Stomach smooth muscle (tissue), 2 donors: Measurements from ENCODE around the gene HYCC1.
"Not testable (repeated sequence)": the region's sequence is repeated elsewhere in the genome, so short reads cannot be mapped to it uniquely, and the experiment has no call there.

ENCODE experiments used
- H3K27ac ChIP-seq: one replicate; pipeline ENCODE4 v1.7.0; 2013; ENCODE audit warnings: mild to moderate bottlenecking, low read length, inconsistent platforms
- H3K27me3 ChIP-seq, 2 donors: one replicate each; pipeline ENCODE4 v1.7.0; 2013; ENCODE audit warnings: low read length in 2 of 2; ENCODE audit not compliant: insufficient read depth in 2 of 2, control insufficient read depth in 1 of 2
- H3K36me3 ChIP-seq, 2 donors: one replicate each; pipeline ENCODE4 v1.7.0; 2013; ENCODE audit warnings: low read length in 2 of 2; ENCODE audit not compliant: control insufficient read depth in 2 of 2, insufficient read depth in 2 of 2
- H3K4me1 ChIP-seq: one replicate; pipeline ENCODE4 v1.7.0; 2013; ENCODE audit warnings: low read length; ENCODE audit not compliant: control insufficient read depth, insufficient read depth
- H3K4me3 ChIP-seq, 2 donors: one replicate each; pipeline ENCODE4 v1.7.0; 2013; ENCODE audit warnings: low read length in 2 of 2
- H3K9ac ChIP-seq, 2 donors: one replicate each; pipeline ENCODE4 v1.7.0; 2013; ENCODE audit warnings: low read length in 2 of 2, mild to moderate bottlenecking in 1 of 2
- H3K9me3 ChIP-seq, 2 donors: one replicate each; pipeline ENCODE4 v1.7.0; 2013; ENCODE audit warnings: low read length in 2 of 2; ENCODE audit not compliant: control insufficient read depth in 2 of 2
- donor health status: healthy.
- donor health status: Pancreatic carcinoma.

The HYCC1 gene

DNA sequence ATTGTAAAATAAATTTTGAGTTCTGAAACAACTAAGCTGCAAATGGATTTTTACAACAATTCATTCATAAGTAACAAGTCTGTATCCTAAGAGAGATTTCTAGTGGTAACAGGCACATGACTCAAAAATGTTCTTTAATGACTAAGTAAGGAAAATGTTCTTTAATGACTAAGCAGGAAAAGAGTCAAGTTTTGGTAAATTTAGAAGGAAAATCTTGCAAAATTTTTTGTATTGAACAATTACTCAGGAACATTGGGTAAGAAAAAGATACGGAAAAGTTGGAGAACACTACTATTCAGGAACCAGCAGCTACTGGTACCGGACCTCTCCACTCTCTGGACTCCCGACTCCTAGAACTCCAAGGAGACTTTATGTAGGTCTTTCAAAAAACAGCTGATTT is 33.5 kb downstream of the HYCC1 start:
- Histone ChIP-seq H3K36me3 (no peaks in the 10 kb centered on the region), H3K4me1 (no peaks in the 10 kb centered on the region), H3K27me3 (no peaks in the 10 kb centered on the region), H3K4me3 (no peak overlapping the region), H3K9ac (no peak overlapping the region), H3K27ac (no peak overlapping the region), H3K9me3 (no peaks in the 10 kb centered on the region)

DNA sequence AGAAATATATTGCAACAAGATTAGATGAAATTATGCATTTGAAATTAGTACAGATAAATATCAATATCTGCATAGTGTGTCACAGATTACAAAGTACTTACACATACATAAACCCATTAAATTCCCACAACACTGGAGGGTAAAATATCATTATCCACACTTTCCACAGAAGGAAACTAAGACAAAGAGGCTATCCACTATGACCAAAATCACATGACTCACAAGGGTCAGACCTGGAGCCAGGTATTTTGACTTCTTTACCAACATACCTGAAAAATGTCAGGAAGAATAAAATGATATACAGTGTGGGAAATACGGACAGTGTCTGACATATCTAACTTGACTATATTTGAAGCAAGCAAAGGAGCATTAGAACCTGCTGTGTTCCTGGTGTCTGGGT is 34.1 kb downstream of the HYCC1 start:
- no peak overlapping the region for H3K9ac ChIP-seq
- H3K27ac ChIP-seq = no peak overlapping the region
- no peaks in the 10 kb centered on the region for H3K9me3 ChIP-seq
- no peaks in the 10 kb centered on the region for H3K4me1 ChIP-seq
- no peaks in the 10 kb centered on the region for H3K27me3 ChIP-seq
- H3K4me3 ChIP-seq = no peak overlapping the region
- H3K36me3 ChIP-seq = no peaks in the 10 kb centered on the region

DNA sequence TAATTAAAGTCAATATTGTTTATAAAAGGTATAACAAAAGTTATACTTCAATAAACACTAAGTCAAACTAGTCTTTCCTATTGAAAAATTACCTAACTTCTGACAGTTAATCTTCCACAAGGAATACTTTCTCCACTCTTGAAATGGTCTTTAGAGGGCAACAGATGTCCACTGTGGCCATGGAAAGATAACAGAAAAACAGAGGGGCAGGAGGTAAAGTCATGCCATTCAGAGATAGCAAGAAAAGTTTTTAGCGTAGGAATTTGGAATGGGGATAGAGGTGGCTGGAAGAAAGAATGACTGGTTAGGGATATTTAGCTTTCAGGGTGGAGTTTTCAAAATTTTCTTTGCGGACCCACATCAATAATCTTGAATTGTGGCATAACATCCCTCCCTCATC is 34.7 kb downstream of the HYCC1 start:
- Histone ChIP-seq H3K27ac (no peak overlapping the region), H3K4me1 (no peaks in the 10 kb centered on the region), H3K4me3 (no peak overlapping the region), H3K27me3 (no peaks in the 10 kb centered on the region), H3K9me3 (no peaks in the 10 kb centered on the region), H3K36me3 (no peaks in the 10 kb centered on the region), H3K9ac (no peak overlapping the region)

DNA sequence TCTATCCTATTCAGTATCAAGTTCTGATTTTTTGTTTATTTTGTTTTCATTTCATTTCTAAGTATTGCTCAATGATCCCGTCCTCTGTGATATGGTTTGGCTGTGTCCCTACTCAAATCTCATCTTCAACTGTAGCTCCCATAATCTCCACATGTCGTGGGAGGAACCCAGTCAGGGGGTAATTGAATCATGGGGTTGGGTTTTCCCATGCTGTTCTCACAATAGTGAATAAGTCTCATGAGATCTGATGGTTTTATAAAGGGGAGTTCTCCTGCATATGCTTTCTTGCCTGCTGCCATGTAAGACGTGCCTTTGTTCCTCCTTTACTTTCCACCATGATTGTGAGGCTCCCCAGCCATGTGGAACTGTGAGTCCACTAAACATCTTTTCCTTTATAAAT is 39.3 kb downstream of the HYCC1 start:
- not testable (repeated sequence) for H3K4me1 ChIP-seq, H3K9ac ChIP-seq, H3K4me3 ChIP-seq, H3K36me3 ChIP-seq, H3K9me3 ChIP-seq, H3K27me3 ChIP-seq, H3K27ac ChIP-seq

DNA sequence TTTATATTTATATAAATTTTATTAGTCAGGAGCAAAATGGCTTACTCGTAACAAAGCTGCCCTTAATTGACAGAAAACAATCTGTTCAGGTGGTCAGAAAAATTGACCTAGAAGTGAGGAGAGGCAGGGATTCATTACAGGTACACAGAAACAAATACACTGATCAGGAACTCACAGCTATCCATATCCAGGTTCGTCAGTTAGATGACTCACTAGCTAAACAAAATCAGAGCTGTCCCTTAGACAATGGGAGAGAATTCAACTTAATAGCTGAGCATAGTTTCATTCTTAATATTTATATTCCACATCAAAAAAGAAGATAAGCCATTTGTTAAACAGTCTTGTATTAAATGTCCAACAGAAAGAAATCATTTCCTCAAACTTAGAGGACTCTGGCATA is 41.7 kb downstream of the HYCC1 start:
- Histone ChIP-seq H3K4me3 (no peak overlapping the region), H3K4me1 (no peaks in the 10 kb centered on the region), H3K36me3 (no peaks in the 10 kb centered on the region), H3K27me3 (no peaks in the 10 kb centered on the region), H3K27ac (no peak overlapping the region), H3K9ac (no peak overlapping the region), H3K9me3 (no peaks in the 10 kb centered on the region)

DNA sequence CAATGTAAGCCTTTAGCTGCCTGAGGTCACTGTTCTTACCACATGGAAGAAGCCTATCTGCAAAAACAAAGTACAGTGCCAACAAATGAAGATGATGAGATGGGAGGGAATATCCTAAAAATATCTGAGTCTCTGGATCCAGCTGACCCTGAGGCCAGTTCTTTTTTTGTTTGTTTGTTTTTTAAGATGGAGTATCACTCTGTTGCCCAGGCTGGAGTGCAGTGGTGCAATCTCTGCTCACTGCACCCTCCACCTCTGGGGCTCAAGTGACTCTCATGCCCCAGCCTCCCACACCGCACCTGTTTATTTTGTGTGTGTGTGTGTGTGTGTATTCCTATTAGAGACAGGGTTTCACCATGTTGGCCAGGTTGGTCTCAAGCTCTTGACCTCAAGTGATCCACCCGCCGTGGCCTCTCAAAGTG is 44.9 kb downstream of the HYCC1 start:
- H3K4me1 ChIP-seq = no peaks in the 10 kb centered on the region
- H3K27me3 ChIP-seq = no peaks in the 10 kb centered on the region
- H3K9ac ChIP-seq = no peak overlapping the region
- no peak overlapping the region for H3K4me3 ChIP-seq
- no peak overlapping the region for H3K27ac ChIP-seq
- H3K36me3 ChIP-seq = no peaks in the 10 kb centered on the region
- H3K9me3 ChIP-seq = no peaks in the 10 kb centered on the region
